Stimulated activated CD4-positive, alpha-beta T cell treated with anti-CD3 and anti-CD28 coated beads, TNF-alpha, amount 100 ng/mL, for 24 hours (primary cell): ENCODE measurements around the gene GIGYF2.

Experiments used
- DNase-seq, 3 experiments: peaks; one replicate each; pipeline ENCODE4 v3.0.0-alpha.2; 2020; ENCODE audit warnings: low read depth in 3 of 3

Gene GIGYF2

GRCh38 chr2:232880764-232881351 lies 183.7 kb downstream of the GIGYF2 start:
- no peak for DNase-seq

- no peak for DNase-seq
These were observed 185.0 kb downstream of the GIGYF2 start for GRCh38 chr2:232882085-232882484.

- no peak for DNase-seq
These were observed 185.5 kb downstream of the GIGYF2 start for GRCh38 chr2:232882505-232883115.

GRCh38 chr2:232883116-232883721 lies 186.1 kb downstream of the GIGYF2 start:
- no peak for DNase-seq

GRCh38 chr2:232884001-232884421 lies 186.9 kb downstream of the GIGYF2 start:
- DNase-seq, result no peak

GRCh38 chr2:232884549-232885263 lies 187.6 kb downstream of the GIGYF2 start:
- DNase-seq, result no peak

GRCh38 chr2:232885264-232885961 lies 188.3 kb downstream of the GIGYF2 start:
- DNase-seq, result no peak

GRCh38 chr2:232886176-232886575 lies 189.0 kb downstream of the GIGYF2 start:
- no peak for DNase-seq

GRCh38 chr2:232886632-232887031 lies 189.5 kb downstream of the GIGYF2 start:
- DNase-seq, result no peak

GRCh38 chr2:232887171-232887850 lies 190.2 kb downstream of the GIGYF2 start:
- no peak for DNase-seq

- DNase-seq, result no peak
These were observed 191.1 kb downstream of the GIGYF2 start for GRCh38 chr2:232888099-232888836.

GRCh38 chr2:232888839-232889529 lies 191.9 kb downstream of the GIGYF2 start:
- no peak for DNase-seq

GRCh38 chr2:232889876-232890401 lies 192.8 kb downstream of the GIGYF2 start:
- no peak for DNase-seq

GRCh38 chr2:232890536-232890895 lies 193.4 kb downstream of the GIGYF2 start:
- DNase-seq, result no peak

GRCh38 chr2:232890896-232891601 lies 193.9 kb downstream of the GIGYF2 start:
- DNase-seq, result no peak

GRCh38 chr2:232891621-232892071 lies 194.5 kb downstream of the GIGYF2 start:
- no peak for DNase-seq

GRCh38 chr2:232892221-232892620 lies 195.1 kb downstream of the GIGYF2 start:
- no peak for DNase-seq

GRCh38 chr2:232892843-232893242 lies 195.7 kb downstream of the GIGYF2 start:
- DNase-seq, result no peak

- no peak for DNase-seq
These were observed 196.7 kb downstream of the GIGYF2 start for GRCh38 chr2:232893834-232894233.
